SK-N-MC (cell line): ENCODE measurements around the gene SIGLEC8.
"Not testable (repeated sequence)": the region's sequence is repeated elsewhere in the genome, so short reads cannot be mapped to it uniquely, and the experiment has no call there.

ENCODE experiments used
- DNase-seq: peaks from one replicate; pipeline ENCODE4 v3.0.0-alpha.2; 2011; ENCODE audit warnings: low read depth, low spot score
- H3K27ac ChIP-seq: fragments of 200-600 bp; sonication (generic); 2 replicates; pipeline ENCODE4 v1.5.1; 2016; ENCODE audit warnings: mixed run types
- H3K36me3 ChIP-seq: fragments of 200-600 bp; sonication (generic); 2 replicates; pipeline ENCODE4 v1.6.1; 2017; ENCODE audit warnings: antibody characterized with exemption, low read length, mixed read lengths; ENCODE audit not compliant: insufficient read depth
- H3K4me3 ChIP-seq: fragments of 200-600 bp; sonication (generic); 2 replicates; pipeline ENCODE4 v1.5.1; 2016
- H3K9ac ChIP-seq: fragments of 200-600 bp; sonication (generic); 2 replicates; pipeline ENCODE4 v1.8.0; 2017; ENCODE audit warnings: mixed run types, mixed read lengths; ENCODE audit not compliant: insufficient read length
- H3K9me3 ChIP-seq: fragments of 200-600 bp; sonication (generic); 2 replicates; pipeline ENCODE4 v1.6.1; 2017; ENCODE audit warnings: low read depth, mild to moderate bottlenecking, antibody characterized with exemption, low read length, moderate library complexity, mixed read lengths
- EZH2 ChIP-seq: fragments of 200-600 bp; sonication (generic); IDR thresholded peaks from one replicate; pipeline ENCODE4 v1.6.1; 2017; ENCODE audit warnings: antibody characterized with exemption
- FOXP2 ChIP-seq: optimal IDR thresholded peaks from 2 replicates; pipeline ENCODE3; 2011; ENCODE audit warnings: mild to moderate bottlenecking, moderate library complexity; ENCODE audit not compliant: insufficient read depth; ENCODE audit errors: extremely low read length, control extremely low read depth
- POLR2AphosphoS5 ChIP-seq: IDR thresholded peaks from 2 replicates; pipeline ENCODE4 v1.6.1; 2012; ENCODE audit warnings: mild to moderate bottlenecking, low read depth, low read length, borderline replicate concordance

SIGLEC8 gene

DNA sequence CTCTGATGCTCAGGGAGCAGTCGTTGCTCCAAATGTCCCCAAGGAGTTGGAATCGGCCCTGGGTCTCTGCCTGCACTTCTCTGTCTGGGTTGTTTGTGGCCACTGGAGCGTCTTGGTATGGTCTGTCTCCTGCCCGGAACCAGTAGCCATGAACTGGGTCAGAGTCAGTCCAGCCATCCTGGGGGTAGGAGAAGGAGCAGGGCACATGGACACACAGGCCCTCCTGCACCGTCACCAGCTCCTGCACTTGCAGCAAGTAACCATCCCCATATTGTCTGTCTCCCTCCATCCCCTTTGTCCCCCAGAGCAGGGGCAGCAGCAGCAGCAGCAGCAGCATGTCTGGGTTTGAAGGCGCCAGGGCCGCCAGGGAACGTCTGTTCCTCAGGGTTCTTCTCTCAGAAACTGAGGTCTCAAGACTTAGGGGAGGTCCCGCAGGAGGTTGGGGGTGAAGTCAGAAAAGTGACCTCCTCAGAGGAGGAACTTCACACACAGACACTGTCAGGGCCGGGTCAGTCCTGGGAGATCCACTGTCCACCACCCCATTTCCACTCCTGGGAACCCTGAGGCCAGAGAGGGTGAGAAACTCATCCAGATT lies at the start of gene SIGLEC8:
Gene SIGLEC8, minus strand, starts transcription at position 404 of the 595 bp plus-strand sequence. Its CDS starts 67 bp downstream, at position 337.
- no peak within 1 kb of the TSS for H3K4me3 ChIP-seq
- no peak for DNase-seq
- no peak for TF ChIP-seq POLR2AphosphoS5
- H3K27ac ChIP-seq: no peak within 1 kb of the TSS
- no peak within 1 kb of the TSS for H3K9ac ChIP-seq
- no peaks in the 10 kb centered on the region for H3K36me3 ChIP-seq
- no peaks in the 10 kb centered on the region for H3K9me3 ChIP-seq

DNA sequence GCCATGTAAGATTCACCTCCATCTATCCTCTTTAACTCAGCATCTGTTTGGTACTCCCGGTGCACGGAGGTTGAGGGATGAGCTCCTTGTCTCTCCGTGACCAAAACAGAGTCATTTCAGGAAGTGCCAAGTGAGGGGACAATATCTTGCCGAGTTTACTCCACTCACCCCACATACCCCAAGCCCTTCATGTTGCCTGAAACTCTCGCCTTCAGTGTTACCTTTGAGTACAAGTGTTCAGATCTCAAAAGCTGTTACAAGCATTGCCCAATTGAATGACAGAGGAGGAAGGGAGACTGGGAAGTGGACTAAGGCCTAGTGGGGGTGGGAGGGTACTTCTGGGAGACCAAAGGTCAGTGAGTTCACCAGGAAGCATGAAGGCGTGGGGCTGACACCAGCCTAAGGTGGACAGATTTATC lies 49.4 kb upstream of the SIGLEC8 start:
- no peaks in the 10 kb centered on the region for H3K9me3 ChIP-seq
- TF ChIP-seq POLR2AphosphoS5: no peak
- TF ChIP-seq EZH2: no peak
- no peak for TF ChIP-seq FOXP2
- H3K27ac ChIP-seq: no peak overlapping the region
- H3K36me3 ChIP-seq: no peaks in the 10 kb centered on the region
- no peak overlapping the region for H3K4me3 ChIP-seq
- H3K9ac ChIP-seq: no peak overlapping the region
- DNase-seq: no peak

DNA sequence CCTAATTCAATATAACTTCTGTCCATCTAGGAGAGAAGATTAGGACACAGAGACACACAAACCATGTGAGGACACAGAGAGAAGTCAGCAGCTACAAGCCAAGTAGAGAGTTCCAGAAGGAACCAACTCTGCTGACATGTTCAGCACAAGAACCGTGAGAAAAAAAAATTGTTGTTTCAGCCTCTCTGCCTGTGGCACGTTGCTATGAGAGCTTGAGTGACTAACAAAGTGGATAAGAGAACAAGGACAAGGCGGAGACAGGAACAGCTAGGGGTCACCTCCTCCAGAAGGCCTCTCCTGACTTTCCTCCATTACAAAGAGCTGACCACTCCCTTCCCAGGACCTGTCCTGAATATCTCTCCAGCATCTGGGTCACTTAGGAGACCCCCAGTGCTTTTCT lies 48.9 kb upstream of the SIGLEC8 start:
- Histone ChIP-seq H3K36me3 (no peaks in the 10 kb centered on the region), H3K4me3 (no peak overlapping the region), H3K9me3 (no peaks in the 10 kb centered on the region), H3K27ac (no peak overlapping the region), H3K9ac (no peak overlapping the region)
- TF ChIP-seq POLR2AphosphoS5 (no peak), FOXP2 (no peak), EZH2 (no peak)
- DNase-seq: no peak

DNA sequence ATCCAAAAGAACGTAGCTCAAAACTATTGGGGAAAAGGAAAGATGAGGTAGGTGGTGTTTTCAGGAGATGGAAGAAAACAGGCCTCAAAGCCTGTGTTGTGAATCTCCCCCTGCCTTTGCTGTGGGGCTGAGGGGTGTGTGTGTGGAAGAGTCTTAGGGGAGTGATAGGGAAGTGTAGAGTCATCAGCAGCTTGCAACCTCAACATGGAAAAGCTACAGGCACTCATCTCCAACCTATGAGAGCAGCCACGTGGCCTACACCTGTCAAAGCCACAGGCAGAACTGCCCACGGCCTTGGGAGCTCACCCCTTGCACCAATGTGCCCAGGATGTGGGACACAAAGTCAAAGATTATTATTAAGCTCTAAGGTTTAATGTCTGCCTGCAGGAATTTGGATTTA lies 47.6 kb upstream of the SIGLEC8 start:
- no peak overlapping the region for H3K27ac ChIP-seq

GRCh38 chr19:51503896-51504295 lies 45.6 kb upstream of the SIGLEC8 start:
- TF ChIP-seq POLR2AphosphoS5 (no peak), EZH2 (no peak), FOXP2 (no peak)
- no peak overlapping the region for H3K4me3 ChIP-seq
- no peak overlapping the region for H3K27ac ChIP-seq
- no peaks in the 10 kb centered on the region for H3K36me3 ChIP-seq
- no peak for DNase-seq
- no peak overlapping the region for H3K9ac ChIP-seq
- no peaks in the 10 kb centered on the region for H3K9me3 ChIP-seq

More for the DNA sequence above, 47.6 kb upstream of the SIGLEC8 start:
- Histone ChIP-seq H3K9me3 (no peaks in the 10 kb centered on the region), H3K36me3 (no peaks in the 10 kb centered on the region), H3K4me3 (no peak overlapping the region), H3K9ac (no peak overlapping the region)
- no peak for DNase-seq
- TF ChIP-seq POLR2AphosphoS5 (no peak), FOXP2 (no peak), EZH2 (no peak)

DNA sequence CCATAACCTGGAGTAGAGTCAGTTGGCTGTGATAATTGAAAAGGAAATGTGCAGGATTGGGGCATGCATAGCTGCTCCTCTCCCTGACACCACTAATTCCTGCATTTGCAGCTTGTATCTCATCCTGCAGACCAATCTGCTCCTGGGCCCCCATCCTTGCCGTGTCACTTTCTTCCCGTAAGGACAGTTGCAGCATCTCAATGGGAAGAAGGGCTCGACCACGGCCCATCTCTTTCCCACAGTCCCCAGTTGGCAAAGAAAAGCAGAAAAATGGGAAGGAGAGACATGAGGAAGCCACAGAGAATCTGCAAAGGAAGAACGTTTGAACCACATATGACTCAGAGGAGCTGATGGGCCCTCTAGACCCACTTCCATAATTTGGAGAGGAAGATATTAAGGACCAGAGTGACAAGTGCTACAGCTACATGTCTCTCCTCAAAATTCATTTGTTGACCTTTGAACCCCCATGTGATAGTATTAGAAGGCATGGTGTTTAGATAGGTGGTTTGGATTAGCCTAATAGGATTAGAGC lies 45.1 kb upstream of the SIGLEC8 start:
- no peak overlapping the region for H3K9ac ChIP-seq
- no peaks in the 10 kb centered on the region for H3K36me3 ChIP-seq
- H3K4me3 ChIP-seq: no peak overlapping the region
- no peaks in the 10 kb centered on the region for H3K9me3 ChIP-seq
- no peak for DNase-seq
- no peak for TF ChIP-seq EZH2
- no peak for TF ChIP-seq FOXP2
- no peak for TF ChIP-seq POLR2AphosphoS5
- no peak overlapping the region for H3K27ac ChIP-seq

- Histone ChIP-seq H3K4me3 (no peak within 1 kb of the TSS), H3K36me3 (no peaks in the 10 kb centered on the region), H3K9me3 (no peaks in the 10 kb centered on the region), H3K27ac (no peak within 1 kb of the TSS), H3K9ac (no peak within 1 kb of the TSS)
- DNase-seq: no peak
- no peak for TF ChIP-seq FOXP2
- TF ChIP-seq POLR2AphosphoS5: no peak
- TF ChIP-seq EZH2: no peak
Measured at GRCh38 chr19:51501594-51502263, 43.5 kb upstream of the SIGLEC8 start, which contains the start of gene SIGLEC12. SIGLEC12 (minus strand) TSS chr19:51501800; CDS start chr19:51501733, 67 bp downstream.

- not testable (repeated sequence) for H3K4me3 ChIP-seq, H3K9ac ChIP-seq, H3K27ac ChIP-seq
Measured at GRCh38 chr19:51500931-51501330, 42.7 kb upstream of the SIGLEC8 start.

GRCh38 chr19:51497666-51498065 lies 39.4 kb upstream of the SIGLEC8 start:
- Histone ChIP-seq H3K27ac (no peak overlapping the region), H3K9ac (no peak overlapping the region), H3K4me3 (no peak overlapping the region), H3K9me3 (no peaks in the 10 kb centered on the region), H3K36me3 (no peaks in the 10 kb centered on the region)
- DNase-seq: no peak
- TF ChIP-seq EZH2: no peak
- TF ChIP-seq POLR2AphosphoS5: no peak
- TF ChIP-seq FOXP2: no peak

More at GRCh38 chr19:51500931-51501330, 42.7 kb upstream of the SIGLEC8 start:
- not testable (repeated sequence) for H3K9me3 ChIP-seq, DNase-seq, H3K36me3 ChIP-seq

DNA sequence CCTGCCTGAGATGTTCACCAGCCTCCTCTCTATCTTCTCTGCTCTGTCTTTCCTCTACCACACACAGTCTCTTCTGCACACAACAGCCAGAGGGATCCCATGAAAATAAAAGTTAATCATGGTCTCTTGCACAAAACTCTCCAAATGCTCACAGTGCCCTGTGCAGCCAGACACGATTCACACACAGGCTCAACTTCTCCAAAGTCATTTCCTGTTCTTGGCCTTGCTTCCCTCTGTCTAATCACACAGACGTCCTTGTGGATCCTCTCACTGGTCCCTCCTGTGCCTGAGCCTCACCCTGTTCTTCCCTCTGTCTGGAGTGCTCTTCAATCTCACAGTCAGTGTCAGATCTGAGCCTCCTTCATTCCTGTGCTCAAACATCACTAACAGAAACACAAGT lies 35.5 kb upstream of the SIGLEC8 start:
- H3K9me3 ChIP-seq: no peaks in the 10 kb centered on the region
- H3K4me3 ChIP-seq: no peak overlapping the region
- no peak overlapping the region for H3K27ac ChIP-seq
- no peaks in the 10 kb centered on the region for H3K36me3 ChIP-seq
- TF ChIP-seq FOXP2: no peak
- DNase-seq: no peak
- no peak overlapping the region for H3K9ac ChIP-seq
